GM21360 (cell line): ENCODE data around the gene MYORG.

Experiments used
- ATAC-seq: cut with Tn5 transposase; IDR thresholded peaks from one replicate; pipeline ENCODE4 v1.9.1; 2021; ENCODE audit warnings: mild to moderate bottlenecking, moderate library complexity; ENCODE audit not compliant: unreplicated experiment

The MYORG gene

GRCh38 chr9:34335376-34335775, 41.3 kb downstream of the MYORG start:
- ATAC-seq = no peak

DNA sequence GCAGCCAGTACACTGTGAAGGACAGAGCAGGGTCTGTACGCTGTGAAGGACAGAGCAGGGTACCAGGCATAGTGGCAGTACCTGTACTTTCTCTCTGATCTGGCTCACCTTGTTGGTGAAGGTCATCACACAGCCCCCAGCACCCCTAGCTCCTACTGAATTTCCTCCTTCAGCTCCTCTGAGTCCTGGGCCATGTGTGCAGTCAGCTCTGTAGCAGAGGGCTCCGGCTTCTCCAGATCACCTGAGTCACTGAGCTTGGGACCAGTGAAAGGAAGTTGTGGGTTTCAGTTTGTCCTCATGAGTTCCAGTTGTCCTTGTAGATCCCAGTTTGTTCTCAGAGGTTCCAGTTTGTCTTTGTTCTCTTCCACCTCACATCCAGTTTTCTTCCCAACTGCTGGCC, 41.8 kb downstream of the MYORG start:
- no peak for ATAC-seq

GRCh38 chr9:34334337-34334824, 42.3 kb downstream of the MYORG start:
- ATAC-seq = no peak

DNA sequence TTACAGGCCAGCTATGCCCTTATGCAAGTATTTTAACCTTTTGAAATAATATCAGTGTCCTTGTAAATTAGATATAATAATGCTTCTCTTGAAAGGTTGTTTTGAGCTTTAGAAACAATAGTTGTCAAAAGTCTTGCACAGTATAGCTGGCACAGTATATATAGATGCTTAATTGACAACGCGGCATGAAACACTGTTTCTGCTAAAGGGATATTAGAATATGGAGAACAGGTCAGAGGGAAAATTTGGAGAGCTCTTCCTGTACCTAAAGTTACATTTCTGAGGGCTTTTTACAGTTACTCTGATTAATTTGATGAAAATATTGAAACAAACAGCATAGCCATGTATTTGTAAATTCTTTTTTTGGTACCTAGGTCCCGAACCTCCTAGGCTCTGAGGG, 42.9 kb downstream of the MYORG start:
- ATAC-seq = no peak

- ATAC-seq = no peak
Measured at GRCh38 chr9:34332076-34332964, 44.4 kb downstream of the MYORG start.

DNA sequence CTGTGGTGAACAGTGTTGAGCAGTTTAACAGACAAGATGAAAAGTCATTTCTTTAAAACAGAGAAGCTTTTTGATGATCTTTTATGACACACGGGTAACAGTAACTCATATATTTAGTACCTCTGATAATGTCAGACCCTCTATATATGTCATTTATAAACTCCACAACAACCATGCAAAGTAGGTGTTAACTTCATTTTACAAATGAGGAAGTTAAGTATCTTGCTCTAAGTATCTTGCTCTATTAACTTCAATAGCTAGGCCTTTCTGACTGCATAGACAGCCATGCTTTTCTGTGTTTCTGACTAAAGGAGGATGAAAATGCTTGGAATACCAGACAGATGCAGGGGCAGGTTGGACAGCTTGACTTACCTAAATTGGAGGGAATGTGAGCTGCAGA, 45.5 kb downstream of the MYORG start:
- ATAC-seq = no peak

DNA sequence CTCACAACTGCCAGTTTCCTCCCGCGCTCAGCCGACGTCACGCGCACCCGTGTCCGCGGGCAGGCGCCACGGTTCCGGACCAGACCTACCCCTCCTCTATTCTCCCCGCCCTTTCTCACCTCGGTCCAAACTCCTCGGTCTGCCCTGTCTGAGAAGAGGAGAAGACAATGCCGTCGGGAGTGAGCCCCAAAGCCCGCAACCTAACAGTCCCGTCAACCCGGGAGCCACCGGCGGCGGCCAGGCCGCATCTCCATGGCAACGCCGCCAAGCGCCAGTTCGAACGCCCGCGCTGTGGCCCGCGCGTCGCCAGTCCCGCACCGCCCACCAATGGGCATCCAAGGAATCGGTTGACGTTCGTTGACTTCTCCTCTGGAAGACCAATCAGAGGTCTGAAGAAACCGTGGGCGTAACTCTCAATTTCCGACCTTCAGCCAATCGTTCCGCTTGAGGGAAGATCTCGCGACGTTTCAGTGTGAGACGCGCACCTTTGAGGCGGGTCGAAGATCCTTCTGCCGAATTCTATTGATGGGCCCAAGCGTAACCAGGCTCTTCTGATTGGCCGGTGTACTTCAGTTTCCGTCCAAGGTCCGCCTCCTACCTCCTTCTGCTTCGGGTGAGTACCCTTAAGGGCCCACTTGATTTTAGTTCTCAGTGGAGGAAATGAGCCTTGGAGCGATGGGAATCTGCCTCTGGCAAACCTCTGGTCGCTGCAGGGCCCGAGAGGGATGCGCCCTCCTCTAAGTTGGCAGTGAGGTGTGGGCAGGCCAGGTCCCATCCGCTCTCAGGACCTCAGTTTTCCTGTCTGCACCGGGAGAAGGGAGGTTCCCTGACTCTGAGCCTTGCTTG, 47.5 kb downstream of the MYORG start, which contains the start of the genes KIF24 and NUDT2:
Gene KIF24, minus strand, starts transcription at position 282 of the 846 bp plus-strand sequence. CDS start 17,922 bp downstream, outside the sequence.
Gene NUDT2, plus strand, starts transcription at position 583 of the 846 bp plus-strand sequence. CDS start 9,471 bp downstream, outside the sequence.
- peak; percentile 94 for ATAC-seq

- peak; percentile 3 for ATAC-seq
Measured at GRCh38 chr9:34328500-34328986, 48.2 kb downstream of the MYORG start.

DNA sequence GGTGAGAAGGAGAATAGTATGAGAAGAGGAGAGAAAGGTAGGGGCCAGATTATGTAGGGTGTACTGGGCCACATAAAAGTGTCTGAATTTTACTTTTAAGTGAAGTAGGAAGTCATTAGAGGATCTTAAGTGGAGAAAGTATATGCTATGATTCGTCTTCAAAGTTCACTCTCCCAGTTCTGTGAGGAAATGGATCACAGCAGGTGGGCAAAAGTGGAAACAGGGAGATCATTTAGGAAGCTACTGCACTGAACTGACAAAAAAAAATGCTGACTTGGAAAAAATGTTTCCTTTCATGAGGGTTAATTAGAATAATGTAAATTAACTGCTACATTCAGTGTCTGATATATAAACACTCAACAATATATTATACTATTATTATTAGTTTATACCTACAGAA, 50.0 kb downstream of the MYORG start:
- ATAC-seq = no peak

GRCh38 chr9:34322899-34323591, 53.7 kb downstream of the MYORG start:
- no peak for ATAC-seq

DNA sequence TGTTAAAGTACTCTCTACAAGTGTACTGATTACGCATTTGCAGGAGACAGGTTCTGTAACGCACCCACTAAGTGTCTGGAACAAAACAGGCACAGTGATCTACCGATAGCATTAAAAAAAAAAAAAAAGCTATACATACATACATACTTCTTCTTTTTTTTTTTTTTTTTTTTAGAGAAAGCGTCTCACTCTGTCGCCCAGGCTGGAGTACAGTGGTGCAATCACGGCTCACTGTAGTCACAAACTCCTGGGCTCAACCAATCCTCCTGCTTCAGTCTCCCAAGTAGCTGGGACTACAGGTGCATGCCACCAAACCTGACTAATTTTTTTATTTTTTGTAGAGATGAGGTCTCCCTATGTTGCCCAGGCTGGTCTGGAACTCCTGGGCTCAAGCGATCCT, 55.2 kb downstream of the MYORG start:
- ATAC-seq = no peak

DNA sequence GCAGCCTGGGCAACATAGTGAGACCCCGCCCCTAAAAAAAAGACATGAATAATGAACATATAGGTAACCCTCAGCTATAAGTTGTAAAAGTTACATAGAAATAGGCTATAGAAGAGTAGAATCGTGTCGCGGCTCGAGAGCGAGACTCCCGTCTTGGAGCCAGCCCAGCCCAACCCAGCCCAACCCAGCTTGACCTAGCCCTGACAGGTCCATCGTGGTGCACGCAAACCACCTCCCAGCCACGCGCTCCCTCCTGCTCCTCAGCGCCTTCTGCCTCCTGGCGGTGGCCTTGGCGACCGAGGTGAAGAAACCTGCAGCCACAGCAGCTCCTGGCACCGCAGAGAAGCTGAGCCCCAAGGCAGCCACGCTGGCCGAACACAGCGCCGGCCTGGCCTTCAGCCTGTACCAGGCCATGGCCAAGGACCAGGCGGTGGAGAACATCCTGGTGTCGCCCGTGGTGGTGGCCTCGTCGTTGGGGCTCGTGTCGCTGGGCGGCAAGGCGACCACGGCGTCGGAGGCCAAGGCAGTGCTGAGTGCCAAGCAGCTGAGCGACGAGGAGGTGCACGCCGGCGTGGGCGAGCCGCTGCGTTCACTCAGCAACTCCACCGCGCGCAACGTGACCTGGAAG, 58.4 kb downstream of the MYORG start:
- ATAC-seq = no peak

DNA sequence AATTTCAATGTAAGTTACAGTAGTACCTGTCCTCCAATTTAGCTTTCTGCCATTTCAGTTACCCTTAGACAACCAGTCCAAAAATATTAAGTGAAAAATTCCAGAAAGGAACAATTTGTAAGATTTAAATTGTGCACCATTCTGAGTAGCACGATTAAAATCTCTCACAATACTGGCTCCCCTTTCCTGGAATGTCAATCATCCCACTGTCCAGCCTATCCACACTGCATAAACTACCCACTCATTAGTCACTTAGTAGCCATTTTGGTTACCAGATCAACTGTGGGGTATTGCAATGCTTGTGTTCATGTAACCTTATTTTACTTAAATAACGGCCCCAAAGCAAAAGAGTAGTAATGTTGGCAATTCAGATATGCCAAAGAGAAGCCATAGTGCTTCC, 59.3 kb downstream of the MYORG start:
- ATAC-seq = no peak
